Hepatocyte (in vitro differentiated cells): ENCODE measurements around the gene PIAS4.

Experiments used
- CTCF ChIP-seq: fragments of 200-600 bp; sonication (generic); IDR thresholded peaks from 2 replicates; pipeline ENCODE4 v1.5.1; 2016; ENCODE audit warnings: antibody characterized with exemption, mild to moderate bottlenecking; ENCODE audit not compliant: poor library complexity
- EZH2phosphoT487 ChIP-seq: fragments of 200-600 bp; sonication (generic); IDR thresholded peaks from one replicate; pipeline ENCODE4 v1.6.1; 2018; ENCODE audit warnings: antibody characterized with exemption, mild to moderate bottlenecking, low read depth, moderate library complexity; ENCODE audit not compliant: unreplicated experiment, severe bottlenecking

- TF ChIP-seq CTCF (no peak), EZH2phosphoT487 (no peak)
Observed at GRCh38 chr19:3990815-3991117, 16.8 kb upstream of the PIAS4 start.
